Measurements from ENCODE around the gene COL20A1.

COL20A1 gene

GRCh38 chr20:63286781-63287696 is 5.9 kb upstream of the COL20A1 start:
- TF ChIP-seq CTCF (IDR thresholded peaks at IDR 0.05) = no peak

- TF ChIP-seq CTCF (IDR thresholded peaks at IDR 0.05) = no peak
Observed at GRCh38 chr20:63287697-63288580, 5.0 kb upstream of the COL20A1 start.

- TF ChIP-seq CTCF (IDR thresholded peaks at IDR 0.05) = no peak
Observed at GRCh38 chr20:63288581-63289251, 4.3 kb upstream of the COL20A1 start.

GRCh38 chr20:63289311-63290135 is 3.5 kb upstream of the COL20A1 start:
- no peak for TF ChIP-seq CTCF (IDR thresholded peaks at IDR 0.05)

GRCh38 chr20:63290136-63290676 is 2.8 kb upstream of the COL20A1 start:
- no peak for TF ChIP-seq CTCF (IDR thresholded peaks at IDR 0.05)

GRCh38 chr20:63290677-63291472 is 2.1 kb upstream of the COL20A1 start:
- peak; percentile 76 for TF ChIP-seq CTCF (IDR thresholded peaks at IDR 0.05)
